CD4-positive, alpha-beta memory T cell (primary cell): ENCODE data around the gene PALM3. TPM values are rescaled to one million over a fixed set of nuclear protein-coding genes. Genes with fewer than 3 reads are reported as not detected.
"Not testable (repeated sequence)": the region's sequence is repeated elsewhere in the genome, so short reads cannot be mapped to it uniquely, and the experiment has no call there.

ENCODE experiments used
- CTCF ChIA-PET: fragments of 350-600 bp; sonication (Branson Sonifier 250); formaldehyde crosslinking; loops from one replicate; lab custom pipeline; 2021; ENCODE audit warnings: inconsistent platforms; ENCODE audit not compliant: partially characterized antibody; lab: Charles Lee
- POLR2A ChIA-PET: fragments of 350-600 bp; sonication (Branson Sonifier 250); formaldehyde crosslinking; loops from one replicate; lab custom pipeline; 2021; ENCODE audit not compliant: partially characterized antibody; lab: Charles Lee
- DNase-seq, 5 donors: peaks; one replicate each; pipeline versions ENCODE4 v3.0.0 to v3.0.0-alpha.2; 2020 to 2022; ENCODE audit warnings: mixed read lengths in 1 of 5
- H3K27ac ChIP-seq: one replicate; pipeline ENCODE4 v1.7.0; 2013; ENCODE audit warnings: low read depth, low read length
- H3K27me3 ChIP-seq: 2 replicates; pipeline ENCODE4 v1.7.0; 2013; ENCODE audit warnings: mild to moderate bottlenecking, low read length, moderate library complexity; ENCODE audit not compliant: insufficient read depth
- H3K36me3 ChIP-seq: 2 replicates; pipeline ENCODE4 v1.7.0; 2013; ENCODE audit warnings: mild to moderate bottlenecking, low read length, moderate library complexity; ENCODE audit not compliant: insufficient read depth
- H3K4me1 ChIP-seq: 2 replicates; pipeline ENCODE4 v1.7.0; 2013; ENCODE audit warnings: mild to moderate bottlenecking, low read length, moderate library complexity; ENCODE audit not compliant: insufficient read depth
- H3K4me3 ChIP-seq, 2 donors: one replicate each; pipeline ENCODE4 v1.7.0; 2013; ENCODE audit warnings: low read length in 2 of 2, mild to moderate bottlenecking in 1 of 2
- H3K9me3 ChIP-seq, 2 donors: one replicate each; pipeline ENCODE4 v1.7.0; 2013; ENCODE audit warnings: low read length in 2 of 2, control low read depth in 1 of 2; ENCODE audit not compliant: control insufficient read depth in 1 of 2
- H3K27ac Mint-ChIP-seq, 7 donors: one replicate each; pipeline ENCODE4 v1.8.0; 2020 to 2021; ENCODE audit warnings: mixed read lengths in 7 of 7, mild to moderate bottlenecking in 6 of 7, inconsistent platforms in 3 of 7, moderate library complexity in 3 of 7
- H3K27me3 Mint-ChIP-seq, 2 donors: one replicate each; pipeline ENCODE4 v1.8.0; 2020 to 2021; ENCODE audit warnings: mixed read lengths in 2 of 2
- H3K36me3 Mint-ChIP-seq, 2 donors: one replicate each; pipeline ENCODE4 v1.8.0; 2020 to 2021; ENCODE audit warnings: mixed read lengths in 2 of 2, inconsistent platforms in 1 of 2, mild to moderate bottlenecking in 1 of 2
- H3K4me1 Mint-ChIP-seq, 4 donors: one replicate each; pipeline ENCODE4 v1.8.0; 2020 to 2021; ENCODE audit warnings: mixed read lengths in 4 of 4, mild to moderate bottlenecking in 1 of 4
- H3K4me3 Mint-ChIP-seq, 8 donors: one replicate each; pipeline ENCODE4 v1.8.0; 2020 to 2021; ENCODE audit warnings: mixed read lengths in 8 of 8, mild to moderate bottlenecking in 7 of 8, moderate library complexity in 6 of 8, inconsistent platforms in 3 of 8
- H3K9me3 Mint-ChIP-seq, 8 donors: one replicate each; pipeline ENCODE4 v1.8.0; 2020 to 2021; ENCODE audit warnings: mixed read lengths in 8 of 8, mild to moderate bottlenecking in 5 of 8, inconsistent platforms in 3 of 8, moderate library complexity in 1 of 8
- intact Hi-C: fragments of 100-400 bp; cut with micrococcal nuclease; formaldehyde crosslinking; loops from one replicate; pipeline ENCODE4 v1.15.1; 2023
- polyA plus RNA-seq, 2 donors: library from polyadenylated mRNA; unstranded; fragments of 300-500 nt; fragmentation: Illumina TruSeq; gene quantifications; one replicate each; pipeline ENCODE4 v1.2.3, GENCODE V29; 2021
- total RNA-seq, 2 experiments: library from RNA; stranded (reverse); gene quantifications; one replicate each; pipeline ENCODE4 v1.2.3, GENCODE V29; 2021

PALM3 gene
- total and polyA plus RNA-seq, 4 experiments from 2014 or later: not detected

DNA sequence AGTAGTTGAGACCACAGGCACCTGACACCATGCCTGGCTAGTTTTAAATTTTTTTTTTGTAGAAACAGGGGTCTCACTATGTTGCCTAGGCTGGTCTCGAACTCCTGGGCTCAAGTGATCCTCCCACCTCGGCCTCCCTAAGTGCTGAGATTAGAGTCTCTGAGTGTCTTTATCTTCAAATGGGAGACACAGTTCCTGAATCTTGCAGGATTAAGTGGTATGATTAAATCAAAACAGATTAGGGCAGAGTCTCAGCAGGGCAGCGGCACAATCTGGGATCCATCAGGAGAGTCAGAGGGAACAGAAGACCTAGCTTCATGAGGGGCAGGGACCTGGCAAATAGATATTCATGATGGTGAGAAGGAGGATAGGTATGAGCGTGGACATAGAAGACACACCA, 33.0 kb downstream of the PALM3 start:
- Mint-ChIP-seq H3K36me3 (peaks cover under 1 to 8% of the 10 kb centered on the region in 2 donors), H3K4me3 (peak overlapping the region in 5 of 8 donors; percentile 5 to 48 (median 21))
- no peaks in the 10 kb centered on the region for H3K27me3 ChIP-seq

DNA sequence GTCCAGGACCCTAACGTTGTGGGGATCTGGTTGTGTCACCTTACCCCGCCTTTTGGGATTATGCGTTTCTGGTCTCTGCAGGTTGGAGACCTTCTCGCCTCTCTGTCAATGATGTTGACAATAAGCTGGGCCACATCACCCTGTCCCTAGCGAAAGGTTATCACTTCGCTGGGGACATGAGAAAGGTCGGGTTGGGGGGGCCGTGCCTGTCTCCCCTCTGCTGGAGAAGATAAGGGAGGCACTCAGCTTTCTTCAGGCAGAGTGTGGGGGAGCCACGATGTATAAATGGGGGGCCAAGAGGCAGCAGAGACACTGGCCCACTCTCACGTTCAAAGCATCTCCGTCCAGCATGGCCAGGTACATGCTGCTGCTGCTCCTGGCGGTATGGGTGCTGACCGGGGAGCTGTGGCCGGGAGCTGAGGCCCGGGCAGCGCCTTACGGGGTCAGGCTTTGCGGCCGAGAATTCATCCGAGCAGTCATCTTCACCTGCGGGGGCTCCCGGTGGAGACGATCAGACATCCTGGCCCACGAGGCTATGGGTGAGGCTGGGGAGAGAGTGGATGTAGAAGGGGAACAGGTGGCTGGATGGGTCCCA, 33.9 kb downstream of the PALM3 start, which contains the start of gene RLN3:
TSS of gene RLN3 (plus strand) at position 293 of the 595 bp plus-strand sequence. CDS start at position 350, 57 bp downstream.
- Histone ChIP-seq H3K27ac (no peak within 1 kb of the TSS), H3K4me1 (peaks cover 26% of the 10 kb centered on the region), H3K27me3 (no peaks in the 10 kb centered on the region), H3K36me3 (no peaks in the 10 kb centered on the region), H3K9me3 (no peaks in the 10 kb centered on the region), H3K4me3 (no peak within 1 kb of the TSS)
- Mint-ChIP-seq H3K9me3 (peaks cover 0 to 3% (median 0%) of the 10 kb centered on the region in 8 donors), H3K36me3 (peaks cover 0 to 6% of the 10 kb centered on the region in 2 donors), H3K27me3 (no peaks in the 10 kb centered on the region), H3K27ac (peak within 1 kb of the TSS; percentile 42 to 97 (median 75)), H3K4me3 (peak within 1 kb of the TSS in 6 of 8 donors; percentile 5 to 48 (median 33)), H3K4me1 (peaks cover 15 to 52% (median 29%) of the 10 kb centered on the region in 4 donors)
- DNase-seq: no peak
- ChIA-PET CTCF (interaction anchor here (1.5 to 1.6 kb wide), 2 partner anchors 15 to 29 kb away, joined by 3 to 6 read pairs; no protein-coding TSS in a partner anchor), POLR2A (interaction anchor here (3.2 to 8.0 kb wide), 2 partner anchors 23 to 76 kb away, joined by 11 to 225 read pairs; partner anchors contain the start of genes DCAF15 and RFX1)
- intact Hi-C loops: no loop called here

More for the DNA sequence above, 33.0 kb downstream of the PALM3 start:
- ChIA-PET POLR2A (interaction anchor here (1.0 to 8.0 kb wide), 4 partner anchors 10 to 77 kb away, joined by 3 to 225 read pairs (median 64); partner anchors contain the start of genes DCAF15 and RFX1), CTCF (no interaction called here)
- Mint-ChIP-seq H3K27ac (peak overlapping the region; percentile 37 to 97 (median 73)), H3K4me1 (peaks cover 16 to 49% (median 27%) of the 10 kb centered on the region in 4 donors), H3K27me3 (no peaks in the 10 kb centered on the region), H3K9me3 (peaks cover 0 to 3% (median 0%) of the 10 kb centered on the region in 8 donors)
- no peak overlapping the region for H3K27ac ChIP-seq
- no peaks in the 10 kb centered on the region for H3K36me3 ChIP-seq
- DNase-seq: no peak
- no peaks in the 10 kb centered on the region for H3K9me3 ChIP-seq
- intact Hi-C loops: no loop called here
- peaks cover 32% of the 10 kb centered on the region for H3K4me1 ChIP-seq
- H3K4me3 ChIP-seq: no peak overlapping the region

DNA sequence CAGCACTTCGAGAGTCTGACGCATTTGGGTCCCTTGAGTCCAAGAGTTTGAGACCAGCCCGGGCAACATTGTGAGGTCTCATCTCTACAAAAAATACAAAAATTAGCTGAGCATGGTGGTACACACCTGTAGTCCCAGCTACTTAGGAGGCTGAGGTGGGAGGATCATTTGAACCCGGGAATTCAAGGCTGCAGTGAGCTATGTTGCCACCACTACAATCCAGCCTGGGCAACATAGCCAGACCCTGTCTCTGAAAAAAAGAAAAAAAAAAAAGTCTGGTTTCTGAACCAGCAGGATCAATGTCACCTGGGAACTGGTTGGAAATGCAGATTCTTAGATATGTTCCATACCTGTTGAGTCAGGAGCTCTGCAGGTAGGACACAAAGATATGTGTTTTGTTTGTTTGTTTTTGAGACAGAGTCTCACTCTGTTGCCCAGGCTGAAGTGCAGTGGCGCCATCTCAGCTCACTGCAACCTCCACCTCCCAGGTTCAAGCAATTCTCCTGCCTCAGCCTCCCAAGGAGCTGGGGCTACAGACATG, 35.2 kb downstream of the PALM3 start:
- H3K36me3 ChIP-seq, H3K27me3 Mint-ChIP-seq, H3K27ac Mint-ChIP-seq, H3K4me3 Mint-ChIP-seq, intact Hi-C loops, H3K9me3 Mint-ChIP-seq, H3K9me3 ChIP-seq, H3K27ac ChIP-seq, H3K36me3 Mint-ChIP-seq, H3K27me3 ChIP-seq, H3K4me3 ChIP-seq, DNase-seq: not testable (repeated sequence)
- peaks cover 14 to 40% (median 26%) of the 10 kb centered on the region in 4 donors for H3K4me1 Mint-ChIP-seq
- CTCF ChIA-PET: interaction anchor here (1.2 to 1.6 kb wide), 3 partner anchors 16 to 66 kb away, joined by 3 to 6 read pairs (median 5); no protein-coding TSS in a partner anchor
- H3K4me1 ChIP-seq: peaks cover 23% of the 10 kb centered on the region
- POLR2A ChIA-PET: interaction anchor here (1.3 to 8.0 kb wide), 3 partner anchors 22 to 74 kb away, joined by 3 to 225 read pairs (median 11); partner anchors contain the start of genes DCAF15 and RFX1

DNA sequence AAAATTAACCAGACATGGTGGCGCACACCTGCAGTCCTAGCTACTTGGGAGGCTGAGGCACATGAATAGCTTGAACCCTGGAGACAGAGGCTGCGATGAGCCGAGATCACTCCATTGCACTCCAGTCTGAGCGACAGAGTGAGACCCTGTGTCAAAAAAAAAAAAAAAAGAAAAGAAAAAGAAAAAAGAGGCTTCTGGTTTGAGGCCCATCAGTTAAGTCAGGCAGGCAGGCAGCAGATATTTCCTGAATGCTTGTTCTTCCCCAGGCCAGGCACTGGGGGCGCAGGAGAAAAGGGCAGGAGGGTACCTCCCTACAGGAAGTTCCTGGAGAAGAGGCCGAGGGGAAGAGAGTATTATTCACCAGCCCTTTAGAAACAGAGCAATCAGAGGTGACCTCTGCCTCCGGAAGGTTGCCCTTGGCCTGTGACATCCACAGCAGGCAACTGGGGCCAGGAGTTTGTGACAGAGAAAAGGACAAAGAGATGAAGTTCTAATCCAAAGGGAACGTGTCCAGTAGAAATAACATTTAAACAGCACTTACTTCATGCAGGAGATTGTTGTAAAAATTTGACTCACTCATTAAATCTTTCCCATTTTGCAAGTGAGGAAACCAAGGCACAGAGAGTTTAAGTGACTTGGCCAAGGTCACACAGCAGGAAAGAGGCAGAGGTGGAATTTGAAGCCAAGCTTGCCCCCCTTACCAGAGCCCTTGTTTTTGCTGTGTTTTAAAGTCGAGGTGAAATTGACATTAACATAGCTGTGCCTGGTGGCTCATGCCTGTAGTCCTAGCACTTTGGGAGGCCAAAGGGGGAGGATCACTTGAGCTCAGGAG, 38.3 kb downstream of the PALM3 start:
- Histone ChIP-seq H3K36me3 (no peaks in the 10 kb centered on the region), H3K9me3 (no peaks in the 10 kb centered on the region), H3K4me3 (no peak overlapping the region), H3K4me1 (peaks cover 10% of the 10 kb centered on the region), H3K27me3 (no peaks in the 10 kb centered on the region), H3K27ac (no peak overlapping the region)
- CTCF ChIA-PET: interaction anchor here (0.8 kb wide), 1 partner anchor 63 kb away, joined by 3 read pairs; no protein-coding TSS in a partner anchor
- no peaks in the 10 kb centered on the region for H3K36me3 Mint-ChIP-seq
- H3K9me3 Mint-ChIP-seq: peaks cover 0 to 3% (median 0%) of the 10 kb centered on the region in 8 donors
- intact Hi-C loops: no loop called here
- DNase-seq: no peak
- peak overlapping the region in 3 of 7 donors; percentile 55 to 80 (median 79) for H3K27ac Mint-ChIP-seq
- H3K27me3 Mint-ChIP-seq: no peaks in the 10 kb centered on the region
- POLR2A ChIA-PET: interaction anchor here (3.3 kb wide), 1 partner anchor 7 kb away, joined by 26 read pairs; the partner anchor contains the start of gene IL27RA
- H3K4me1 Mint-ChIP-seq: peaks cover 3 to 18% (median 10%) of the 10 kb centered on the region in 4 donors
- H3K4me3 Mint-ChIP-seq: no peak overlapping the region

DNA sequence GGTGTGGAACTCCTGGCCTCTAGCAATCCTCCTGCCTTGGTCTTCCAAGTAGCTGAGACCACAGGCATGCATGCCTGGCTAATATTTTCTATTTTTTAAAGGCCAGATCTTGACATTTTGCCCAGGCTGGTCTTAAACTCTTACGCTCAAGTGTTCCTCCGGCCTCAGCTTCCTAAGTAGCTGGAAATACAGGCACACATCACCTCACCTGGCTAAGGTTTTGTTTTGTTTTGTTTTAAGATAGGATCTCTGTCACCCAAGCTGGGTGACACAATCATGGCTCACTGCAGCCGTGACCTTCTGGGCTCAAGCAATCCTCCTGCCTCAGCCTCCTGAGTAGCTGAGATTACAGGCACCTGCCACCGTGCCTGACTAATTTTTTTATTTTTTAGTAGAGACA, 39.4 kb downstream of the PALM3 start:
- Histone ChIP-seq H3K27me3 (no peaks in the 10 kb centered on the region), H3K27ac (no peak overlapping the region), H3K9me3 (no peaks in the 10 kb centered on the region), H3K4me1 (peaks cover 10% of the 10 kb centered on the region), H3K36me3 (no peaks in the 10 kb centered on the region), H3K4me3 (no peak overlapping the region)
- CTCF ChIA-PET: interaction anchor here (0.8 to 1.6 kb wide), 3 partner anchors 8 to 89 kb away, joined by 3 to 4 read pairs (median 3); no protein-coding TSS in a partner anchor
- Mint-ChIP-seq H3K27ac (no peak overlapping the region), H3K9me3 (peaks cover 0 to 2% (median 0%) of the 10 kb centered on the region in 8 donors), H3K36me3 (no peaks in the 10 kb centered on the region), H3K4me3 (no peak overlapping the region), H3K27me3 (no peaks in the 10 kb centered on the region), H3K4me1 (peaks cover 2 to 14% (median 9%) of the 10 kb centered on the region in 4 donors)
- no peak for DNase-seq
- POLR2A ChIA-PET: interaction anchor here (2.7 to 3.3 kb wide), 2 partner anchors 8 to 16 kb away, joined by 15 to 26 read pairs; partner anchors contain the start of genes IL27RA and RFX1
- intact Hi-C loops: no loop called here

DNA sequence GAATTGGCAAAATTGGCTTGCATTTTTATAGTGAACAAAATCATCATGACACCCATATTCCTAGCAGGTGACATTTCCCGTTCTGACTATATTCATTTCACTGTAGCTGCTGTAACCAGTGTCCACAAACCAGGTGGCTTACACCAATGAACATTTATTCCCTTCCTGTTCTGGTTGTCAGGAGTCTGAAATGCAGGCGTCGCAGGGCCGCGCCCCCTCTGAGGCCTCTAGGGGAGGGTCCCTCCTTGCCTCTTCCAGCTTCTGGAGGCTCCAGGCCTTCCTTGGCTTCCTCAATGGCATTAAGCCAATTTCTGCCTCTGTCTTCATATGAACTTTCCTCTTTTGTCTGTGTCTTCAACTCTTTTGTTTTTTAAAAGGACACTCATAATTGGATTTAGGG, 40.4 kb downstream of the PALM3 start:
- H3K27me3 Mint-ChIP-seq: no peaks in the 10 kb centered on the region
- no peaks in the 10 kb centered on the region for H3K36me3 Mint-ChIP-seq
- CTCF ChIA-PET: interaction anchor here (0.8 to 1.6 kb wide), 4 partner anchors 9 to 88 kb away, joined by 3 to 4 read pairs (median 3); partner anchors contain the start of gene IL27RA
- Histone ChIP-seq H3K36me3 (no peaks in the 10 kb centered on the region), H3K4me3 (no peak overlapping the region), H3K27me3 (no peaks in the 10 kb centered on the region), H3K27ac (no peak overlapping the region), H3K4me1 (peaks cover 6% of the 10 kb centered on the region), H3K9me3 (no peaks in the 10 kb centered on the region)
- no peak overlapping the region for H3K4me3 Mint-ChIP-seq
- DNase-seq: no peak
- intact Hi-C loops: no loop called here
- H3K4me1 Mint-ChIP-seq: peaks cover 2 to 12% (median 8%) of the 10 kb centered on the region in 4 donors
- no peak overlapping the region for H3K27ac Mint-ChIP-seq
- POLR2A ChIA-PET: interaction anchor here (2.7 to 3.3 kb wide), 2 partner anchors 9 to 15 kb away, joined by 15 to 26 read pairs; partner anchors contain the start of genes IL27RA and RFX1
- H3K9me3 Mint-ChIP-seq: peaks cover 0 to 2% (median 0%) of the 10 kb centered on the region in 8 donors
